Esophagus squamous epithelium (tissue), 4 donors: ENCODE measurements around the gene EIF5A.

Experiments used
- POLR2A ChIP-seq, 4 donors: fragments of 450-650 bp; IDR thresholded peaks; one replicate each; pipeline ENCODE4 v1.6.1; 2017; ENCODE audit warnings: antibody characterized with exemption in 4 of 4, mild to moderate bottlenecking in 4 of 4, moderate library complexity in 3 of 4
- TF ChIP-seq, protein P1 (sequence below), 6 experiments: fragments of 450-650 bp in 4 of 6; fragments of 200-600 bp in 2 of 6; sonication (generic) in 2 of 6; IDR thresholded peaks; one replicate each; pipeline ENCODE4 v1.5.1; 2016 to 2019; ENCODE audit warnings: antibody characterized with exemption in 6 of 6, mild to moderate bottlenecking in 4 of 6, moderate library complexity in 4 of 6

DNA sequence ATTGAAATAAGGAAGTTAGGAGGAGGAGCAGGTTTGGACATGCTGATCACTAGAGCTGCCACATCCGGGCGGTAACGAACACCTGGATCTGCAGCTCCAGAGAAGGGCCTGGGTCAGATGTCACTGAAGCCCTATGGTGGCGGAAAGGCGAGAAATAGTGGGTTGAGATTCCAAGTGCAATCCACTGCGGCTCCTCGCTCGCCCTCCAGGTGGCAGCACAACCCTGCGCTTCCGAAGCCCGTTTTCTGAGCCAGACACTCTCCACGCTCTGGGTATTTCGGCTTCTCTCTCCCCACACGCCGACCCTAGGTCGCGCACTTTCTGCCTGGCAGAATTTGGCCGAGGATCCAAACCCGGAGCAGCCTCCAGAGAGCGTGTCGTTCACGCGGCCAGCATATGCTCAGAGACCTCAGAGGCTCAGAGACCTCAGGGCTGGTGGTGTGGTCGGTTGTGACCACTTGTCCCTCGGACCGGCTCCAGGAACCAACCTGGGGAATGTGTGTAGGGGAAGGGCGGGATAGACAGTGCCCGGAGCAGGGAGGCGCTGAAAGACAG, 26.8 kb upstream of the EIF5A start:
- TF ChIP-seq POLR2A (IDR thresholded peaks at IDR 0.05) = no peak
- TF ChIP-seq, protein P1, sequence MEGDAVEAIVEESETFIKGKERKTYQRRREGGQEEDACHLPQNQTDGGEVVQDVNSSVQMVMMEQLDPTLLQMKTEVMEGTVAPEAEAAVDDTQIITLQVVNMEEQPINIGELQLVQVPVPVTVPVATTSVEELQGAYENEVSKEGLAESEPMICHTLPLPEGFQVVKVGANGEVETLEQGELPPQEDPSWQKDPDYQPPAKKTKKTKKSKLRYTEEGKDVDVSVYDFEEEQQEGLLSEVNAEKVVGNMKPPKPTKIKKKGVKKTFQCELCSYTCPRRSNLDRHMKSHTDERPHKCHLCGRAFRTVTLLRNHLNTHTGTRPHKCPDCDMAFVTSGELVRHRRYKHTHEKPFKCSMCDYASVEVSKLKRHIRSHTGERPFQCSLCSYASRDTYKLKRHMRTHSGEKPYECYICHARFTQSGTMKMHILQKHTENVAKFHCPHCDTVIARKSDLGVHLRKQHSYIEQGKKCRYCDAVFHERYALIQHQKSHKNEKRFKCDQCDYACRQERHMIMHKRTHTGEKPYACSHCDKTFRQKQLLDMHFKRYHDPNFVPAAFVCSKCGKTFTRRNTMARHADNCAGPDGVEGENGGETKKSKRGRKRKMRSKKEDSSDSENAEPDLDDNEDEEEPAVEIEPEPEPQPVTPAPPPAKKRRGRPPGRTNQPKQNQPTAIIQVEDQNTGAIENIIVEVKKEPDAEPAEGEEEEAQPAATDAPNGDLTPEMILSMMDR (IDR thresholded peaks at IDR 0.05) = peak; percentile 92 to 98 (median 96)
